HepG2 (cell line): Measurements from ENCODE around the gene RWDD2A. TPM values are rescaled to one million over a fixed set of nuclear protein-coding genes. Genes with fewer than 3 reads are reported as not detected.

Experiments used
- ATF1 ChIP-seq: IDR thresholded peaks from 2 replicates; pipeline ENCODE4 v1.6.1; 2016; ENCODE audit warnings: mild to moderate bottlenecking, control low read depth
- DMTF1 ChIP-seq: sonication (generic); formaldehyde crosslinking; IDR thresholded peaks from 2 replicates; pipeline ENCODE4 v1.4.0; 2020; ENCODE audit warnings: mild to moderate bottlenecking, missing genetic modification reagents
- EP300 ChIP-seq, 3 experiments: sonication (generic) in 1 of 3; formaldehyde crosslinking in 1 of 3; IDR thresholded peaks; 2 replicates each; pipeline versions ENCODE4 v1.5.1 to v1.6.1; 2011 to 2020; ENCODE audit warnings: low read depth in 2 of 3, low read length in 2 of 3, borderline replicate concordance in 1 of 3, improper control_type of control experiment in 1 of 3, mild to moderate bottlenecking in 1 of 3, missing genetic modification reagents in 1 of 3, moderate library complexity in 1 of 3
- ETV5 ChIP-seq: IDR thresholded peaks from 2 replicates; pipeline ENCODE4 v1.6.1; 2018; ENCODE audit warnings: missing biosample characterization, missing genetic modification reagents, inconsistent platforms, borderline replicate concordance
- ETV6 ChIP-seq: sonication (generic); formaldehyde crosslinking; conservative IDR thresholded peaks from 2 replicates; pipeline ENCODE4 v1.4.0; 2020; ENCODE audit warnings: missing genetic modification reagents
- HNRNPL ChIP-seq: fragments of 200-400 bp; formaldehyde crosslinking; IDR thresholded peaks from 2 replicates; pipeline ENCODE4 v1.6.1; 2017; ENCODE audit warnings: mild to moderate bottlenecking, low read depth, low read length
- NR2F1 ChIP-seq, 2 experiments: fragments of 450-650 bp in 1 of 2; formaldehyde crosslinking in 1 of 2; IDR thresholded peaks; 2 replicates each; pipeline versions ENCODE4 v1.5.0 to v1.6.1; 2016 to 2020; ENCODE audit warnings: mild to moderate bottlenecking in 1 of 2, missing compliant biosample characterization in 1 of 2, missing genetic modification reagents in 1 of 2, moderate library complexity in 1 of 2
- SP2 ChIP-seq: sonication (generic); formaldehyde crosslinking; IDR thresholded peaks from 2 replicates; pipeline ENCODE4 v1.5.1; 2020; ENCODE audit warnings: mild to moderate bottlenecking, missing genetic modification reagents
- SRF ChIP-seq: IDR thresholded peaks from 2 replicates; pipeline ENCODE4 v1.6.1; 2011; ENCODE audit warnings: mild to moderate bottlenecking, low read depth, low read length, moderate library complexity
- TCF7 ChIP-seq: sonication (generic); IDR thresholded peaks from 2 replicates; pipeline ENCODE4 v1.6.1; 2016; ENCODE audit warnings: antibody characterized with exemption, low read depth
- TCF7L2 ChIP-seq: IDR thresholded peaks from 2 replicates; pipeline ENCODE4 v1.6.1; 2011; ENCODE audit warnings: mild to moderate bottlenecking, low read depth, low read length, moderate library complexity
- XBP1 ChIP-seq: sonication (generic); formaldehyde crosslinking; IDR thresholded peaks from 2 replicates; pipeline ENCODE4 v1.5.0; 2020; ENCODE audit warnings: missing genetic modification reagents
- ZBTB4 ChIP-seq: sonication (generic); formaldehyde crosslinking; IDR thresholded peaks from 2 replicates; pipeline ENCODE4 v1.4.0; 2020; ENCODE audit warnings: missing genetic modification reagents, mild to moderate bottlenecking, borderline replicate concordance
- ZNF138 ChIP-seq: sonication (generic); formaldehyde crosslinking; IDR thresholded peaks from 2 replicates; pipeline ENCODE4 v1.5.0; 2020; ENCODE audit warnings: mild to moderate bottlenecking, low read depth, missing genetic modification reagents
- ZNF263 ChIP-seq: sonication (generic); formaldehyde crosslinking; IDR thresholded peaks from 2 replicates; pipeline ENCODE4 v1.4.0; 2020; ENCODE audit warnings: missing genetic modification reagents
- ZNF317 ChIP-seq: sonication (generic); formaldehyde crosslinking; IDR thresholded peaks from 2 replicates; pipeline ENCODE4 v1.5.0; 2020; ENCODE audit warnings: mild to moderate bottlenecking, missing genetic modification reagents
- ZNF513 ChIP-seq: sonication (generic); formaldehyde crosslinking; conservative IDR thresholded peaks from 2 replicates; pipeline ENCODE4 v1.5.0; 2020; ENCODE audit warnings: missing genetic modification reagents
- ZNF674 ChIP-seq: sonication (generic); formaldehyde crosslinking; IDR thresholded peaks from 2 replicates; pipeline ENCODE4 v1.5.0; 2020; ENCODE audit warnings: low read depth, mild to moderate bottlenecking, missing genetic modification reagents
- ZNF720 ChIP-seq: sonication (generic); formaldehyde crosslinking; IDR thresholded peaks from 2 replicates; pipeline ENCODE4 v1.4.0; 2020; ENCODE audit warnings: missing genetic modification reagents
- ZNF777 ChIP-seq: sonication (generic); formaldehyde crosslinking; IDR thresholded peaks from 2 replicates; pipeline ENCODE4 v1.4.0; 2020; ENCODE audit warnings: missing genetic modification reagents
- ZNF782 ChIP-seq: sonication (generic); formaldehyde crosslinking; IDR thresholded peaks from 2 replicates; pipeline ENCODE4 v1.4.0; 2020; ENCODE audit warnings: missing genetic modification reagents, mild to moderate bottlenecking, borderline replicate concordance
- ZNF788 ChIP-seq: sonication (generic); formaldehyde crosslinking; IDR thresholded peaks from 2 replicates; pipeline ENCODE4 v1.5.0; 2020; ENCODE audit warnings: mild to moderate bottlenecking, missing genetic modification reagents, borderline replicate concordance
- ZSCAN22 ChIP-seq: sonication (generic); formaldehyde crosslinking; IDR thresholded peaks from 2 replicates; pipeline ENCODE4 v1.4.0; 2020; ENCODE audit warnings: mild to moderate bottlenecking, missing genetic modification reagents
- polyA plus RNA-seq, 8 experiments: library from polyadenylated mRNA; depleted of rRNA in 3 of 8; stranded (reverse) in 7 of 8; unstranded in 1 of 8; fragments of >200 nt; fragmentation: Illumina TruSeq in 4 of 8; extraction: Trizol in 4 of 8; gene quantifications; 2 replicates each; pipeline versions ENCODE4 v1.2.1 to v1.2.3, GENCODE V29; 2011 to 2016; ENCODE audit warnings: low read depth in 4 of 8, missing spikeins in 1 of 8, mixed read lengths in 1 of 8; ENCODE audit not compliant: insufficient read depth in 1 of 8
- total RNA-seq, 5 experiments: library from RNA; depleted of rRNA; stranded (reverse); fragments of >200 nt; fragmentation: Illumina TruSeq; extraction: Trizol; gene quantifications; 2 replicates each; pipeline ENCODE4 v1.2.3, GENCODE V29; 2016; ENCODE audit warnings: low read depth in 1 of 5

RWDD2A gene
- total and polyA plus RNA-seq, 2 of the 13 experiments (the other 11 are each of a cell fraction or from before 2014, with no cell fraction given) = 5.3 to 8.1 TPM

GRCh38 chr6:83192871-83193746, at the start of gene RWDD2A, which contains the start of gene PGM3 (continued):
- TF ChIP-seq ZBTB4 (CRISPR knock-in tag) (0 out of 2 replicates have a peak, but pooled peaks have one; percentile 73), ZNF317 (peak; percentile 30; the same call in 1 of the 2 replicates), DMTF1 (CRISPR knock-in tag) (no peak), ETV6 (CRISPR knock-in tag) (peak; percentile 51), EP300 (IDR thresholded peaks at IDR 0.05; ENCODE audit: low read depth in 2 of 2, low read length in 2 of 2) (no peak), EP300 (CRISPR knock-in tag; IDR thresholded peaks at IDR 0.05; ENCODE audit: borderline replicate concordance) (no peak), TCF7L2 (no peak), ETV5 (peak; percentile 73; the same call in 1 of the 2 replicates), ZNF263 (no peak), ZNF782 (CRISPR knock-in tag) (no peak), SP2 (CRISPR knock-in tag) (peak; percentile 78), ZNF777 (CRISPR knock-in tag) (peak; percentile 67), SRF (no peak), NR2F1 (CRISPR knock-in tag; IDR thresholded peaks at IDR 0.05) (no peak), ZNF788 (peak; percentile 69), TCF7 (no peak), ZSCAN22 (CRISPR knock-in tag) (no peak), ZNF138 (CRISPR knock-in tag) (peak; percentile 46; the same call in 1 of the 2 replicates), XBP1 (CRISPR knock-in tag) (peak; percentile 87; the same call in 1 of the 2 replicates), ZNF720 (CRISPR knock-in tag) (0 out of 2 replicates have a peak, but pooled peaks have one; percentile 44), ATF1 (CRISPR knock-in tag) (no peak), HNRNPL (no peak), ZNF674 (CRISPR knock-in tag) (no peak), ZNF513 (CRISPR knock-in tag) (no peak)
